HL-60 (cell line): Measurements from ENCODE around the gene JMJD1C.

Experiments
- POLR2AphosphoS5 ChIP-seq: IDR thresholded peaks from 2 replicates; pipeline ENCODE4 v1.6.1; 2012; ENCODE audit warnings: low read depth
- TF ChIP-seq, protein P1 (sequence below): IDR thresholded peaks from one replicate; pipeline ENCODE4 v1.5.1; 2011; ENCODE audit warnings: low read length, control low read depth, inconsistent platforms; ENCODE audit not compliant: insufficient read depth
- TF ChIP-seq, protein P2 (sequence below): IDR thresholded peaks from 2 replicates; pipeline ENCODE4 v1.6.1; 2012; ENCODE audit warnings: low read depth; ENCODE audit not compliant: insufficient replicate concordance

DNA sequence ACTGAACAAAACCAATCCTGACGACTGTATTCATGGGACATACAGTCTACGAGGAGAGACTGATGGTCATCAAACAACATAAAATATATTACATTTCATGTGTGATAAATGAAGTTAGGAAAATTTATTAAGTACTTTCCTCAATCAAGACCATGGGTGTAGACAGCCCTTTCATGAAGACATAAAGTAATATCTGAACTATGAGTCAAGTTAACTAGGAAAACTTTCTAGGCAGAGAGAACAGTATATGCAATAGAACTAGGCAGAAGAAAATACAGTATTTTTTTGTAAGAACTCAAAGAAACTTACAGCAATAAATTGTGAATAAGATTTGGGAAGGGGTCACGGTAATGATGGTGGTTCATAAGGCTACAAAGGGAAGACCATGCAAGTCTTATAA is 112.8 kb downstream of the JMJD1C start:
- TF ChIP-seq POLR2AphosphoS5, result no peak
- TF ChIP-seq, protein P1, sequence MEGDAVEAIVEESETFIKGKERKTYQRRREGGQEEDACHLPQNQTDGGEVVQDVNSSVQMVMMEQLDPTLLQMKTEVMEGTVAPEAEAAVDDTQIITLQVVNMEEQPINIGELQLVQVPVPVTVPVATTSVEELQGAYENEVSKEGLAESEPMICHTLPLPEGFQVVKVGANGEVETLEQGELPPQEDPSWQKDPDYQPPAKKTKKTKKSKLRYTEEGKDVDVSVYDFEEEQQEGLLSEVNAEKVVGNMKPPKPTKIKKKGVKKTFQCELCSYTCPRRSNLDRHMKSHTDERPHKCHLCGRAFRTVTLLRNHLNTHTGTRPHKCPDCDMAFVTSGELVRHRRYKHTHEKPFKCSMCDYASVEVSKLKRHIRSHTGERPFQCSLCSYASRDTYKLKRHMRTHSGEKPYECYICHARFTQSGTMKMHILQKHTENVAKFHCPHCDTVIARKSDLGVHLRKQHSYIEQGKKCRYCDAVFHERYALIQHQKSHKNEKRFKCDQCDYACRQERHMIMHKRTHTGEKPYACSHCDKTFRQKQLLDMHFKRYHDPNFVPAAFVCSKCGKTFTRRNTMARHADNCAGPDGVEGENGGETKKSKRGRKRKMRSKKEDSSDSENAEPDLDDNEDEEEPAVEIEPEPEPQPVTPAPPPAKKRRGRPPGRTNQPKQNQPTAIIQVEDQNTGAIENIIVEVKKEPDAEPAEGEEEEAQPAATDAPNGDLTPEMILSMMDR, result no peak
- TF ChIP-seq, protein P2, sequence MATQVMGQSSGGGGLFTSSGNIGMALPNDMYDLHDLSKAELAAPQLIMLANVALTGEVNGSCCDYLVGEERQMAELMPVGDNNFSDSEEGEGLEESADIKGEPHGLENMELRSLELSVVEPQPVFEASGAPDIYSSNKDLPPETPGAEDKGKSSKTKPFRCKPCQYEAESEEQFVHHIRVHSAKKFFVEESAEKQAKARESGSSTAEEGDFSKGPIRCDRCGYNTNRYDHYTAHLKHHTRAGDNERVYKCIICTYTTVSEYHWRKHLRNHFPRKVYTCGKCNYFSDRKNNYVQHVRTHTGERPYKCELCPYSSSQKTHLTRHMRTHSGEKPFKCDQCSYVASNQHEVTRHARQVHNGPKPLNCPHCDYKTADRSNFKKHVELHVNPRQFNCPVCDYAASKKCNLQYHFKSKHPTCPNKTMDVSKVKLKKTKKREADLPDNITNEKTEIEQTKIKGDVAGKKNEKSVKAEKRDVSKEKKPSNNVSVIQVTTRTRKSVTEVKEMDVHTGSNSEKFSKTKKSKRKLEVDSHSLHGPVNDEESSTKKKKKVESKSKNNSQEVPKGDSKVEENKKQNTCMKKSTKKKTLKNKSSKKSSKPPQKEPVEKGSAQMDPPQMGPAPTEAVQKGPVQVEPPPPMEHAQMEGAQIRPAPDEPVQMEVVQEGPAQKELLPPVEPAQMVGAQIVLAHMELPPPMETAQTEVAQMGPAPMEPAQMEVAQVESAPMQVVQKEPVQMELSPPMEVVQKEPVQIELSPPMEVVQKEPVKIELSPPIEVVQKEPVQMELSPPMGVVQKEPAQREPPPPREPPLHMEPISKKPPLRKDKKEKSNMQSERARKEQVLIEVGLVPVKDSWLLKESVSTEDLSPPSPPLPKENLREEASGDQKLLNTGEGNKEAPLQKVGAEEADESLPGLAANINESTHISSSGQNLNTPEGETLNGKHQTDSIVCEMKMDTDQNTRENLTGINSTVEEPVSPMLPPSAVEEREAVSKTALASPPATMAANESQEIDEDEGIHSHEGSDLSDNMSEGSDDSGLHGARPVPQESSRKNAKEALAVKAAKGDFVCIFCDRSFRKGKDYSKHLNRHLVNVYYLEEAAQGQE, result no peak
